ENCODE results near the gene EXOC3L4. TPM values are rescaled to one million over a fixed set of nuclear protein-coding genes. Genes with fewer than 3 reads are reported as not detected.
A peak's percentile ranks its signal among the peaks of the same experiment; 100 is the strongest.

EXOC3L4 gene
- total and polyA plus RNA-seq, 9 of the 15 experiments (the other 6 are each of a cell fraction or from before 2014, with no cell fraction given) = 0.10 to 6.7 (median 0.98) TPM; not detected in 1

GRCh38 chr14:103134919-103135318, 40.4 kb downstream of the EXOC3L4 start:
- FAIRE-seq = no peak
- no peak overlapping the region for H3K27ac ChIP-seq (ENCODE audit: extremely low read depth, low read depth, low read length)
- no TSS peak for BruUV-seq (replicated peaks)
- TF ChIP-seq NCOR1 (IDR thresholded peaks at IDR 0.05) (no peak), TSC22D4 (tag; IDR thresholded peaks at IDR 0.05) (no peak), CREB3L1 (IDR thresholded peaks at IDR 0.05; ENCODE audit: borderline replicate concordance, low read depth) (no peak)
- peaks cover 57% of the 10 kb centered on the region; the same call in 2 of the 3 replicates for H3K36me3 ChIP-seq (ENCODE audit: control insufficient read depth, insufficient read depth, low read length)
- intact Hi-C loops (cut with micrococcal nuclease) = no loop called here
- in situ Hi-C loops (cut with MboI) = no loop called here
- H3K9me1 ChIP-seq (ENCODE audit: control insufficient read depth, insufficient read depth, low read length) = no peaks in the 10 kb centered on the region
- H3K4me3 ChIP-seq = no peak overlapping the region
- peaks cover 14 to 42% of the 10 kb centered on the region in 2 experiments; a peak in 4 of 5 replicates for H3K4me1 ChIP-seq (replicated peaks in 1 of 2; ENCODE audit: control insufficient read depth in 2 of 2, insufficient read depth in 2 of 2, low read length in 2 of 2)
- no peaks in the 10 kb centered on the region for H3K9me3 ChIP-seq (replicated peaks; ENCODE audit: control insufficient read depth, insufficient read depth, low read depth, low read length)
- WGBS (ENCODE audit: insufficient coverage, low coverage, missing lambda C conversion rate) = 80% methylated on average over 11 of the region's 14 CpGs
- H2AFZ ChIP-seq (ENCODE audit: low read depth, low read length) = no peak overlapping the region
- no peak overlapping the region for H3K4me2 ChIP-seq (ENCODE audit: insufficient read depth, low read length)
- H4K20me1 ChIP-seq (replicated peaks; ENCODE audit: control insufficient read depth, insufficient read depth, low read length) = no peaks in the 10 kb centered on the region
- H3K9ac ChIP-seq (ENCODE audit: insufficient read depth in 1 of 2, low read depth in 2 of 2, low read length in 2 of 2) = 0 out of 4 replicates have a peak overlapping the region, but pooled peaks of 1 of the 2 experiments have one; percentile 35
- POLR2A ChIA-PET = interaction anchor here (0.6 to 3.0 kb wide), 3 partner anchors 9 to 202 kb away, joined by 3 to 15 read pairs (median 5); no protein-coding TSS in a partner anchor
- H3K27me3 ChIP-seq (ENCODE audit: control insufficient read depth in 2 of 2, insufficient read depth in 2 of 2, low read length in 2 of 2) = no peaks in the 10 kb centered on the region
- no peak for ATAC-seq
- H3K79me2 ChIP-seq (ENCODE audit: control insufficient read depth, insufficient read depth, low read length) = no peaks in the 10 kb centered on the region
- CTCF ChIA-PET (ENCODE audit: low intra/inter-chr PET ratio) = no interaction called here
- no peak for DNase-seq (ENCODE audit: extremely low read depth in 1 of 4, low spot score in 3 of 4)
